Neuronal stem cell (in vitro differentiated cells): ENCODE results near the gene ZNF3.

Experiments used
- DNase-seq: peaks from one replicate; pipeline ENCODE4 v3.0.0-alpha.2; 2013; ENCODE audit warnings: low spot score
- H2AFZ ChIP-seq: one replicate; pipeline ENCODE4 v1.6.1; 2013; ENCODE audit warnings: mild to moderate bottlenecking, low read length, inconsistent platforms
- H2AK5ac ChIP-seq: 2 replicates; pipeline ENCODE4 v1.6.1; 2013; ENCODE audit warnings: low read depth, mild to moderate bottlenecking, inconsistent platforms, low read length, moderate library complexity, mixed read lengths
- H2BK120ac ChIP-seq: 2 replicates; pipeline ENCODE4 v1.6.1; 2013; ENCODE audit warnings: low read depth, mild to moderate bottlenecking, inconsistent platforms, low read length, moderate library complexity, mixed read lengths
- H2BK12ac ChIP-seq: one replicate; pipeline ENCODE4 v1.6.1; 2013; ENCODE audit warnings: low read length, inconsistent platforms
- H2BK15ac ChIP-seq: 2 replicates; pipeline ENCODE4 v1.6.1; 2013; ENCODE audit warnings: mild to moderate bottlenecking, low read length, inconsistent platforms, mixed read lengths
- H2BK5ac ChIP-seq: one replicate; pipeline ENCODE4 v1.6.1; 2013; ENCODE audit warnings: inconsistent platforms, mild to moderate bottlenecking, low read length, moderate library complexity
- H3K14ac ChIP-seq: one replicate; pipeline ENCODE4 v1.6.1; 2013; ENCODE audit warnings: low read length, inconsistent platforms
- H3K18ac ChIP-seq: 2 replicates; pipeline ENCODE4 v1.6.1; 2013; ENCODE audit warnings: low read length, inconsistent platforms
- H3K23ac ChIP-seq: 2 replicates; pipeline ENCODE4 v1.6.1; 2013; ENCODE audit warnings: low read depth, mild to moderate bottlenecking, mixed read lengths, low read length, inconsistent platforms; ENCODE audit not compliant: poor library complexity
- H3K27ac ChIP-seq: replicated peaks from 3 replicates; pipeline ENCODE4 v1.5.1; 2013; ENCODE audit warnings: low read length, inconsistent platforms
- H3K27me3 ChIP-seq, 3 experiments: 2 replicates each; pipeline ENCODE4 v1.6.1; 2013; ENCODE audit warnings: low read length in 3 of 3, mild to moderate bottlenecking in 2 of 3, inconsistent platforms in 1 of 3, low read depth in 1 of 3, mixed read lengths in 1 of 3, moderate library complexity in 1 of 3; ENCODE audit not compliant: control insufficient read depth in 3 of 3, insufficient read depth in 3 of 3
- H3K36me3 ChIP-seq, 2 donors: replicated peaks in 1 of 2; 2 replicates each; pipeline ENCODE4 v1.6.1; 2013; ENCODE audit warnings: low read length in 2 of 2; ENCODE audit not compliant: control insufficient read depth in 2 of 2, insufficient read depth in 2 of 2
- H3K4ac ChIP-seq: 2 replicates; pipeline ENCODE4 v1.6.1; 2013; ENCODE audit warnings: inconsistent platforms, mild to moderate bottlenecking, low read length, moderate library complexity
- H3K4me1 ChIP-seq, 2 donors: 1 replicate in 1 of 2; 2 replicates in 1 of 2; pipeline ENCODE4 v1.6.1; 2013; ENCODE audit warnings: low read length in 2 of 2, low read depth in 1 of 2; ENCODE audit not compliant: control insufficient read depth in 2 of 2, insufficient read depth in 1 of 2
- H3K4me2 ChIP-seq: one replicate; pipeline ENCODE4 v1.6.1; 2013; ENCODE audit warnings: mild to moderate bottlenecking, low read length, inconsistent platforms; ENCODE audit not compliant: insufficient read depth, poor library complexity, severe bottlenecking
- H3K4me3 ChIP-seq, 2 donors: 2 replicates each; pipeline ENCODE4 v1.5.1; 2013; ENCODE audit warnings: low read length in 2 of 2, mild to moderate bottlenecking in 2 of 2, inconsistent platforms in 1 of 2, moderate library complexity in 1 of 2
- H3K79me1 ChIP-seq: one replicate; pipeline ENCODE4 v1.6.1; 2013; ENCODE audit warnings: low read depth, mild to moderate bottlenecking, inconsistent platforms, low read length, moderate library complexity
- H3K9ac ChIP-seq: one replicate; pipeline ENCODE4 v1.6.1; 2013; ENCODE audit warnings: mild to moderate bottlenecking, low read depth, low read length, inconsistent platforms; ENCODE audit not compliant: poor library complexity
- H3K9me3 ChIP-seq, 2 donors: replicated peaks in 1 of 2; 2 replicates each; pipeline versions ENCODE3 to v1.6.1; 2013; ENCODE audit warnings: low read length in 2 of 2, mild to moderate bottlenecking in 2 of 2, inconsistent platforms in 1 of 2, low read depth in 1 of 2, mixed read lengths in 1 of 2, moderate library complexity in 1 of 2; ENCODE audit not compliant: control insufficient read depth in 2 of 2, insufficient read depth in 1 of 2
- H4K8ac ChIP-seq: one replicate; pipeline ENCODE4 v1.6.1; 2013; ENCODE audit warnings: low read depth, mild to moderate bottlenecking, inconsistent platforms, low read length, moderate library complexity
- H4K91ac ChIP-seq: one replicate; pipeline ENCODE4 v1.6.1; 2013; ENCODE audit warnings: low read length, low read depth, mild to moderate bottlenecking, inconsistent platforms; ENCODE audit not compliant: poor library complexity
- WGBS, 2 donors: extraction: QIAGEN DNeasy Blood & Tissue Kit; methylation state at CpG; one replicate each; pipeline ENCODE4 v1.1.7; 2013; ENCODE audit warnings: missing lambda C conversion rate in 2 of 2, mixed read lengths in 1 of 2; ENCODE audit not compliant: insufficient read length in 2 of 2, insufficient replicate concordance in 1 of 2; ENCODE audit errors: extremely low coverage in 2 of 2; 5-methylcytosine and 5-hydroxymethylcytosine counted together

ZNF3 gene

GRCh38 chr7:100102950-100103840, 21.7 kb upstream of the ZNF3 start:
- no peak overlapping the region for H3K23ac ChIP-seq
- H3K36me3 ChIP-seq: peaks cover 43 to 69% of the 10 kb centered on the region in 2 donors
- H4K8ac ChIP-seq: no peak overlapping the region
- H2BK120ac ChIP-seq: peak overlapping the region; percentile 38
- no peak overlapping the region for H2AFZ ChIP-seq
- H3K18ac ChIP-seq: no peak overlapping the region
- H3K79me1 ChIP-seq: peaks cover 5% of the 10 kb centered on the region
- no peak overlapping the region for H3K14ac ChIP-seq
- H3K9me3 ChIP-seq: no peaks in the 10 kb centered on the region
- H3K27me3 ChIP-seq: no peaks in the 10 kb centered on the region
- H2BK12ac ChIP-seq: no peak overlapping the region
- H3K4me2 ChIP-seq: no peak overlapping the region
- H3K27ac ChIP-seq: no peak overlapping the region
- H4K91ac ChIP-seq: no peak overlapping the region
- H3K4me3 ChIP-seq: peak overlapping the region in 1 of 2 donors; percentile 99
- no peak overlapping the region for H2BK15ac ChIP-seq
- no peak overlapping the region for H2BK5ac ChIP-seq
- peak overlapping the region; percentile 20 for H2AK5ac ChIP-seq
- WGBS, 2 donors: no CpG with 5 or more reads among the region's 17 CpGs
- no peak overlapping the region for H3K9ac ChIP-seq
- H3K4ac ChIP-seq: no peak overlapping the region
- no peak for DNase-seq
- H3K4me1 ChIP-seq: peaks cover 10 to 20% of the 10 kb centered on the region in 2 donors

DNA sequence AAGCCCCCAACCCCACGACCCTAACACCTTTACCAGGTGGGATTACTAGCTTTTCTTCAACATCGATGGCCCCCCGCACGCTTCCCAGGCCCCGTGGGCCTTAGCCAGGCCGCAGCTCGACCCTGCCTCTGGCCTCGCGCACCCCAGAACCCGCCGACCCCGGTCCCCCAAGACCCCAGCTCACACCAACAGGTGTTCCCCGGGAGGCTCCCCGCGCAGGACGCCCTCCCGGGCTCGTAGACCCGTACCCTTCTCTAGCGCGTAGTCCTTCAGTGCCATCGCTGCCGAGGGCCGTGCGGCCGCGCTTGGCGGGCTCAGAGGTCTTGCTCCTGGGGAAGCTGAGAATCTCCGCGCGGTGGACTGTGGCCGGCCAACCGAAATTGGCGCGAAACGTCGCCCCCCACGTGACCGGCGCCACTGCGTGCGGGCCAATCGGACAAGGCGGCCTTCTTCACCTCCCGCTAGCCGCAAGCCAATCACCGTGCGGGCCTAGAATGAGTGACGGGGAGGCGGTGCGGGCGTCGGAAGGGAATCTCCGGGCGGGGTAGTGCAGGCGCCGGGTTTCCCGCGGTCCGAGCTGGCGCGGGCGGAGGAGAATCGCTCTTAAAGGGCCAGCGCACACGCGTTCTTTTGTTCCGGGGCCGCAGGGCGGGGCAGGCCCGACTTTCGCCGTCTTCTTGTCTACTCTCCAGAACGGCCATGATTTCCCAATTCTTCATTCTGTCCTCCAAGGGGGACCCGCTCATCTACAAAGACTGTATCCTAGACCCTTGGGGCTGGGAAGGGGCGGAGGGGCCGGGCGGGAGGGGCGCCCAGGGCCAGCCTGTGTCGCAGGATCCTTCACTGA, 19.7 kb upstream of the ZNF3 start, which contains the start of the genes AP4M1 and MCM7:
AP4M1 (plus strand) TSS at position 628 of the 847 bp plus-strand sequence; CDS start at position 700, 72 bp downstream.
MCM7 (minus strand) TSS at position 382 of the 847 bp plus-strand sequence; CDS start at position 279, 103 bp downstream.
- Histone ChIP-seq H3K9ac (peak within 1 kb of the TSS; percentile 99), H3K14ac (peak within 1 kb of the TSS; percentile 99), H2BK120ac (peak within 1 kb of the TSS; percentile 92), H3K9me3 (no peaks in the 10 kb centered on the region), H3K36me3 (peaks cover 39 to 69% of the 10 kb centered on the region in 2 donors), H3K4ac (peak within 1 kb of the TSS; percentile 80), H3K18ac (peak within 1 kb of the TSS; percentile 99), H3K27me3 (no peaks in the 10 kb centered on the region), H2BK15ac (no peak within 1 kb of the TSS), H3K79me1 (peaks cover 8% of the 10 kb centered on the region), H4K91ac (peak within 1 kb of the TSS; percentile 99), H2AK5ac (peak within 1 kb of the TSS; percentile 88), H3K23ac (peak within 1 kb of the TSS; percentile 86), H2BK5ac (peak within 1 kb of the TSS; percentile 94), H3K4me3 (peak within 1 kb of the TSS; percentile 99), H4K8ac (no peak within 1 kb of the TSS), H3K27ac (peak within 1 kb of the TSS; percentile 94), H2AFZ (peak within 1 kb of the TSS; percentile 88), H3K4me2 (peak within 1 kb of the TSS; percentile 69), H3K4me1 (peaks cover 10 to 20% of the 10 kb centered on the region in 2 donors), H2BK12ac (no peak within 1 kb of the TSS)
- WGBS, 2 donors: no CpG with 5 or more reads among the region's 80 CpGs
- DNase-seq: peak; percentile 99

- H3K9me3 ChIP-seq: no peaks in the 10 kb centered on the region
- peaks cover 8% of the 10 kb centered on the region for H3K79me1 ChIP-seq
- H4K8ac ChIP-seq: no peak overlapping the region
- H3K27ac ChIP-seq: peak overlapping the region; percentile 88
- no peaks in the 10 kb centered on the region for H3K27me3 ChIP-seq
- peak overlapping the region; percentile 88 for H2AK5ac ChIP-seq
- H2BK5ac ChIP-seq: peak overlapping the region; percentile 94
- H2BK15ac ChIP-seq: no peak overlapping the region
- H3K4me1 ChIP-seq: peaks cover 10 to 20% of the 10 kb centered on the region in 2 donors
- peak overlapping the region; percentile 99 for H3K18ac ChIP-seq
- peak overlapping the region; percentile 99 for H4K91ac ChIP-seq
- peak; percentile 96 for DNase-seq
- peaks cover 43 to 69% of the 10 kb centered on the region in 2 donors for H3K36me3 ChIP-seq
- H3K9ac ChIP-seq: peak overlapping the region; percentile 99
- H2BK120ac ChIP-seq: peak overlapping the region; percentile 92
- H2AFZ ChIP-seq: peak overlapping the region; percentile 70
- H3K14ac ChIP-seq: peak overlapping the region; percentile 99
- H2BK12ac ChIP-seq: no peak overlapping the region
- H3K4me3 ChIP-seq: peak overlapping the region; percentile 99
- H3K4ac ChIP-seq: no peak overlapping the region
- peak overlapping the region; percentile 69 for H3K4me2 ChIP-seq
- peak overlapping the region; percentile 34 for H3K23ac ChIP-seq
- WGBS, 2 donors: no CpG with 5 or more reads among the region's 61 CpGs
These were observed 19.0 kb upstream of the ZNF3 start for GRCh38 chr7:100100420-100101015.
